Panc1 (cell line): ENCODE measurements around the gene SLC4A4.

Source experiments
- POLR2AphosphoS5 ChIP-seq: IDR thresholded peaks from 2 replicates; pipeline ENCODE4 v1.6.1; 2012; ENCODE audit warnings: mild to moderate bottlenecking, low read depth, low read length, moderate library complexity
- TF ChIP-seq, protein P1 (sequence below): fragments of 450-650 bp; IDR thresholded peaks from 2 replicates; pipeline ENCODE4 v1.5.1; 2017; ENCODE audit warnings: mild to moderate bottlenecking

DNA sequence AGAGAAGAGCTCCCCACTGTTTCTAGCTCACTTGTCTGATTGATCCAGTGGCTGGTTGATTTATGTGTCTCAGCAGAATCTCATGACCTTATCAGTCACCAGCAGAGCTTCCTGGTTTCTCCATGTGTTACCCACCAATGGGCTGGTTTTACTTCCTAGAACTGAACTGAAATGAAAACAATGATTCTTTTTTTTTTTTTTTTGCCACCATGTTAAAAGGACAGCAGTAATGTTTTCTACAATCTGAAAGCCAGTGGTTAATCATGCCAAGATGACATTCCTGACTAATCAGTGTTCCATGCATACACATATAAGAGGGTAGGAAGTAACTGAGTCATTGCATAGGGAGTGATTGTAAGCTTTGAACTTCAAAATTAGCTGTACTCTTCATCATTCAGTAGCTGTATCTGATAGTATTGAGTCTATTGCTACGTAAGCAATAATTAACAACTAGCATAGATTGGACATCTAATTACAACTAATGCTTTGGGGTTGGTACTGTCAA is 67.7 kb downstream of the SLC4A4 start:
- TF ChIP-seq, protein P1, sequence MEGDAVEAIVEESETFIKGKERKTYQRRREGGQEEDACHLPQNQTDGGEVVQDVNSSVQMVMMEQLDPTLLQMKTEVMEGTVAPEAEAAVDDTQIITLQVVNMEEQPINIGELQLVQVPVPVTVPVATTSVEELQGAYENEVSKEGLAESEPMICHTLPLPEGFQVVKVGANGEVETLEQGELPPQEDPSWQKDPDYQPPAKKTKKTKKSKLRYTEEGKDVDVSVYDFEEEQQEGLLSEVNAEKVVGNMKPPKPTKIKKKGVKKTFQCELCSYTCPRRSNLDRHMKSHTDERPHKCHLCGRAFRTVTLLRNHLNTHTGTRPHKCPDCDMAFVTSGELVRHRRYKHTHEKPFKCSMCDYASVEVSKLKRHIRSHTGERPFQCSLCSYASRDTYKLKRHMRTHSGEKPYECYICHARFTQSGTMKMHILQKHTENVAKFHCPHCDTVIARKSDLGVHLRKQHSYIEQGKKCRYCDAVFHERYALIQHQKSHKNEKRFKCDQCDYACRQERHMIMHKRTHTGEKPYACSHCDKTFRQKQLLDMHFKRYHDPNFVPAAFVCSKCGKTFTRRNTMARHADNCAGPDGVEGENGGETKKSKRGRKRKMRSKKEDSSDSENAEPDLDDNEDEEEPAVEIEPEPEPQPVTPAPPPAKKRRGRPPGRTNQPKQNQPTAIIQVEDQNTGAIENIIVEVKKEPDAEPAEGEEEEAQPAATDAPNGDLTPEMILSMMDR: no peak
- TF ChIP-seq POLR2AphosphoS5: no peak
